Activated T-helper 9 cell treated with anti-CD3 and anti-CD28 coated beads, Interleukin-2, amount 50 U/mL, for 16 hours (primary cell): ENCODE data around the gene FRMD3.

ENCODE experiments used
- DNase-seq: peaks from one replicate; pipeline ENCODE4 v3.0.0-alpha.2; 2020; ENCODE audit warnings: low read depth

The FRMD3 gene

GRCh38 chr9:83432877-83433550 is 105.2 kb downstream of the FRMD3 start:
- no peak for DNase-seq

- no peak for DNase-seq
Measured at GRCh38 chr9:83432104-83432627, 106.0 kb downstream of the FRMD3 start.

- no peak for DNase-seq
Measured at GRCh38 chr9:83431101-83432060, 106.8 kb downstream of the FRMD3 start.

- no peak for DNase-seq
Measured at GRCh38 chr9:83430681-83431080, 107.5 kb downstream of the FRMD3 start.

GRCh38 chr9:83429229-83429628 is 109.0 kb downstream of the FRMD3 start:
- no peak for DNase-seq

- DNase-seq = no peak
Measured at GRCh38 chr9:83425240-83425639, 113.0 kb downstream of the FRMD3 start.

- no peak for DNase-seq
Measured at GRCh38 chr9:83424831-83425230, 113.4 kb downstream of the FRMD3 start.

- DNase-seq = no peak
Measured at GRCh38 chr9:83423815-83424707, 114.1 kb downstream of the FRMD3 start.

GRCh38 chr9:83422527-83422926 is 115.7 kb downstream of the FRMD3 start:
- no peak for DNase-seq

- DNase-seq = no peak
Measured at GRCh38 chr9:83420486-83420885, 117.7 kb downstream of the FRMD3 start.

- DNase-seq = no peak
Measured at GRCh38 chr9:83419961-83420360, 118.2 kb downstream of the FRMD3 start.

- no peak for DNase-seq
Measured at GRCh38 chr9:83418283-83418682, 119.9 kb downstream of the FRMD3 start.

- DNase-seq = no peak
Measured at GRCh38 chr9:83413367-83413766, 124.8 kb downstream of the FRMD3 start.

- no peak for DNase-seq
Measured at GRCh38 chr9:83410701-83411100, 127.5 kb downstream of the FRMD3 start.

- no peak for DNase-seq
Measured at GRCh38 chr9:83406921-83407320, 131.3 kb downstream of the FRMD3 start.

GRCh38 chr9:83405759-83406158 is 132.4 kb downstream of the FRMD3 start:
- DNase-seq = no peak

- no peak for DNase-seq
Measured at GRCh38 chr9:83403527-83404238, 134.5 kb downstream of the FRMD3 start.

GRCh38 chr9:83401328-83401900 is 136.8 kb downstream of the FRMD3 start:
- DNase-seq = no peak

GRCh38 chr9:83396813-83397212 is 141.4 kb downstream of the FRMD3 start:
- DNase-seq = no peak

GRCh38 chr9:83396342-83396741 is 141.9 kb downstream of the FRMD3 start:
- DNase-seq = no peak

- DNase-seq = no peak
Measured at GRCh38 chr9:83392228-83392627, 146.0 kb downstream of the FRMD3 start.
